ENCODE measurements around the gene TMEM233.

Gene TMEM233

DNA sequence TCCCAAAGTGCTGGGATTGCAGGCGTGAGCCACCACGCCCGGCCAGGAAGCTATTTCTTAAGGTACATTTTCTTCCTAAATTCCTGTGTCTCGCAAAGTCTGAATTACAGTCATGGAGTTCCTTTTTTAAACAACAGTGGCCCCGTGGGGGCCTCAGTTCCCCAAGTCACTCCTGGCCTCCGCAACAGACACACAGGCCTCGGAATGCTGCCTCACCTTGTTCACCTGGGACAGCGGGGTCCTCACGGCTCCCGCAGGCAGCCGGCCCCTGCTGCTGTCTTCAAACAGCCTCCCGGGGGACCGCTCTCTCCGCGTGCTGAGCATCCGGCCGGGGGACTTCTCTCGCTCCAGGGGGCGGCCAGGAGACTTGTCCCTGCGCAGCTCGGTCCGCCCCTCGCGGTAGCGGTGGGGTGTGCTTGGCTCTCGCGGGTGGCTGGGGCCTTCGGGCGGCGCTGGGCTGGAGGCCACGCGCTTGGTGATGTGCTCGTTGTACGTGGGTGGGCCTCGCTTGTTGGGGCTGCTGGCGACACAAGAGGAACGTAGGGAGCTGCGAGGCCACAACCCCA is 96.4 kb downstream of the TMEM233 start:
- Histone ChIP-seq H4K20me1 (ENCODE audit: insufficient read depth) (no peaks in the 10 kb centered on the region), H3K36me3 (ENCODE audit: insufficient read depth) (no peaks in the 10 kb centered on the region), H3K9ac (no peak overlapping the region), H3K4me1 (ENCODE audit: low read depth, poor library complexity, severe bottlenecking) (no peaks in the 10 kb centered on the region), H3K27ac (no peak overlapping the region), H3K79me2 (ENCODE audit: insufficient read depth, low read depth) (no peaks in the 10 kb centered on the region), H3K4me2 (no peak overlapping the region), H2AFZ (ENCODE audit: low read depth) (no peak overlapping the region), H3K4me3 (IDR thresholded peaks at IDR 0.05; ENCODE audit: insufficient read depth, low read depth, low read length) (no peak overlapping the region), H3K27me3 (ENCODE audit: insufficient read depth, low read depth) (no peaks in the 10 kb centered on the region)
- TF ChIP-seq, protein P1, sequence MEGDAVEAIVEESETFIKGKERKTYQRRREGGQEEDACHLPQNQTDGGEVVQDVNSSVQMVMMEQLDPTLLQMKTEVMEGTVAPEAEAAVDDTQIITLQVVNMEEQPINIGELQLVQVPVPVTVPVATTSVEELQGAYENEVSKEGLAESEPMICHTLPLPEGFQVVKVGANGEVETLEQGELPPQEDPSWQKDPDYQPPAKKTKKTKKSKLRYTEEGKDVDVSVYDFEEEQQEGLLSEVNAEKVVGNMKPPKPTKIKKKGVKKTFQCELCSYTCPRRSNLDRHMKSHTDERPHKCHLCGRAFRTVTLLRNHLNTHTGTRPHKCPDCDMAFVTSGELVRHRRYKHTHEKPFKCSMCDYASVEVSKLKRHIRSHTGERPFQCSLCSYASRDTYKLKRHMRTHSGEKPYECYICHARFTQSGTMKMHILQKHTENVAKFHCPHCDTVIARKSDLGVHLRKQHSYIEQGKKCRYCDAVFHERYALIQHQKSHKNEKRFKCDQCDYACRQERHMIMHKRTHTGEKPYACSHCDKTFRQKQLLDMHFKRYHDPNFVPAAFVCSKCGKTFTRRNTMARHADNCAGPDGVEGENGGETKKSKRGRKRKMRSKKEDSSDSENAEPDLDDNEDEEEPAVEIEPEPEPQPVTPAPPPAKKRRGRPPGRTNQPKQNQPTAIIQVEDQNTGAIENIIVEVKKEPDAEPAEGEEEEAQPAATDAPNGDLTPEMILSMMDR (conservative IDR thresholded peaks at IDR 0.05; ENCODE audit: low read depth, low read length): no peak

DNA sequence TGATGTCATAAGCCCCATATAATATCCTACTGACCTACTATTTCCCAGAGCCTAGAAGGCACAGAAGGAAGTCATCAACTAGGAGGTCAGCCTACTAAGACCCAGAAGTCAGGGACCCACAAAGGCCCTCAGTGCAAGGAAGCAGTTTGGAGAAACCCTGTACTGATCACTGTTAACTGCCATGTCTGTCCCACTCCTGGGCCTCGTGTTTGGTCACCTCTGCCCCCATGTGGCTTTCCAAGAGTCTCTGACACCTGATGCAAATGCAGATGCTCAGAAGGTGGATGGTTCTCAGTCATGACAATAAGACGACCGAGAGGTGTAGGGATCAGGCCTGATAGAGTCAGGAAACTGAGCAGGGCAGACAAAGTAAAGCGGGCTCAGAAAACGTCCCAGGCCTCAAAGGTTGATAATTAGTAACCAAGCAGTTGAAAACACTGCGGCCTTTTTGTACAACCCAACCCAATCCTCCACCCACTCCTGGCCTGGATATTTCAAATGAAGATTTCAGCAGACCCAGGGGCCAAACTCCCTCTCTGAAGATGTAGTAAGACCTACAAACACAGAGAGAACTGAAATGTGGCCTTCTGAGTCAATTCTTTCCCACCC is 97.7 kb downstream of the TMEM233 start:
- Histone ChIP-seq H3K36me3 (ENCODE audit: insufficient read depth) (no peaks in the 10 kb centered on the region), H3K27me3 (ENCODE audit: insufficient read depth, low read depth) (no peaks in the 10 kb centered on the region), H3K79me2 (ENCODE audit: insufficient read depth, low read depth) (no peaks in the 10 kb centered on the region), H3K4me2 (no peak overlapping the region), H4K20me1 (ENCODE audit: insufficient read depth) (no peaks in the 10 kb centered on the region), H3K4me1 (ENCODE audit: low read depth, poor library complexity, severe bottlenecking) (no peaks in the 10 kb centered on the region), H3K9ac (no peak overlapping the region), H2AFZ (ENCODE audit: low read depth) (no peak overlapping the region), H3K27ac (no peak overlapping the region), H3K4me3 (IDR thresholded peaks at IDR 0.05; ENCODE audit: insufficient read depth, low read depth, low read length) (no peak overlapping the region)
- TF ChIP-seq, protein P1 (conservative IDR thresholded peaks at IDR 0.05; ENCODE audit: low read depth, low read length): no peak

- Histone ChIP-seq H3K4me2 (no peak overlapping the region), H3K36me3 (ENCODE audit: insufficient read depth) (no peaks in the 10 kb centered on the region)
Measured at GRCh38 chr12:119692410-119692809, 98.8 kb downstream of the TMEM233 start.

More at GRCh38 chr12:119692410-119692809, 98.8 kb downstream of the TMEM233 start:
- H2AFZ ChIP-seq (ENCODE audit: low read depth): no peak overlapping the region
- H3K4me1 ChIP-seq (ENCODE audit: low read depth, poor library complexity, severe bottlenecking): no peaks in the 10 kb centered on the region
- TF ChIP-seq, protein P1 (conservative IDR thresholded peaks at IDR 0.05; ENCODE audit: low read depth, low read length): no peak
- no peaks in the 10 kb centered on the region for H3K79me2 ChIP-seq (ENCODE audit: insufficient read depth, low read depth)
- no peak overlapping the region for H3K9ac ChIP-seq
- no peak overlapping the region for H3K4me3 ChIP-seq (IDR thresholded peaks at IDR 0.05; ENCODE audit: insufficient read depth, low read depth, low read length)
- H4K20me1 ChIP-seq (ENCODE audit: insufficient read depth): no peaks in the 10 kb centered on the region
- no peaks in the 10 kb centered on the region for H3K27me3 ChIP-seq (ENCODE audit: insufficient read depth, low read depth)
- H3K27ac ChIP-seq: no peak overlapping the region

All from KMS-11 (cell line).